Suppressor macrophage treated with lipopolysaccharide for 1 hour (primary cell): ENCODE data around the gene ZBTB5.
"Not testable (repeated sequence)": the region's sequence is repeated elsewhere in the genome, so short reads cannot be mapped to it uniquely, and the experiment has no call there.

Experiments used
- DNase-seq, 3 donors: peaks; one replicate each; pipeline ENCODE4 v3.0.0-alpha.2; 2020 to 2022

ZBTB5 gene

GRCh38 chr9:37404590-37404989 is 60.7 kb downstream of the ZBTB5 start:
- DNase-seq: no peak

GRCh38 chr9:37399336-37399735 is 65.9 kb downstream of the ZBTB5 start:
- DNase-seq: no peak

- no peak for DNase-seq
These were observed 66.7 kb downstream of the ZBTB5 start for GRCh38 chr9:37398464-37399025.

GRCh38 chr9:37397948-37398347 is 67.3 kb downstream of the ZBTB5 start:
- DNase-seq: not testable (repeated sequence)

- DNase-seq: no peak
These were observed 69.6 kb downstream of the ZBTB5 start for GRCh38 chr9:37395663-37396062.

GRCh38 chr9:37395229-37395628 is 70.0 kb downstream of the ZBTB5 start:
- no peak for DNase-seq

GRCh38 chr9:37392272-37392671 is 73.0 kb downstream of the ZBTB5 start:
- no peak for DNase-seq

- peak in 2 of 3 donors; percentile 10 to 28 for DNase-seq
These were observed 74.5 kb downstream of the ZBTB5 start for GRCh38 chr9:37390759-37391158.
